Measurements from ENCODE around the gene AGBL4.

The AGBL4 gene

DNA sequence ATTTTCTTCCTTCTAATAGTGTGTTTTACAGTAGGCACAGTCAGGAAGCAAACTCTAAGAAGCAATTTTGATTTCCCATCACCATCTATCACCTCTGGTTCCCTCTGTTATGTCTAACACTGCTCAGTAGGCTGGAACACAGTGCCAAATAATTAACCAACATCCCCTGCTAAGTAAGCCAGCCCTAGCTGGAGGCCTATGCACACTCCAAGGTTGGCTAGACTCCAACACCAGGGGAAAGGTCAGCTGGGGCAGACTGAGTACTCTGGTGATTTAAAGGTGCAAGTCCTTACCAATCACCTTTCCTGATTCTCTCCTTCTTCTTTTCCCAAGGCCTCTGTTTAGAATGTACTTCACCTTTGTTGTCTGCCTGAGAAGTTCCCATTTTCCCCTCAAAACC, 1200.6 kb downstream of the AGBL4 start:
- TF ChIP-seq, protein P1, sequence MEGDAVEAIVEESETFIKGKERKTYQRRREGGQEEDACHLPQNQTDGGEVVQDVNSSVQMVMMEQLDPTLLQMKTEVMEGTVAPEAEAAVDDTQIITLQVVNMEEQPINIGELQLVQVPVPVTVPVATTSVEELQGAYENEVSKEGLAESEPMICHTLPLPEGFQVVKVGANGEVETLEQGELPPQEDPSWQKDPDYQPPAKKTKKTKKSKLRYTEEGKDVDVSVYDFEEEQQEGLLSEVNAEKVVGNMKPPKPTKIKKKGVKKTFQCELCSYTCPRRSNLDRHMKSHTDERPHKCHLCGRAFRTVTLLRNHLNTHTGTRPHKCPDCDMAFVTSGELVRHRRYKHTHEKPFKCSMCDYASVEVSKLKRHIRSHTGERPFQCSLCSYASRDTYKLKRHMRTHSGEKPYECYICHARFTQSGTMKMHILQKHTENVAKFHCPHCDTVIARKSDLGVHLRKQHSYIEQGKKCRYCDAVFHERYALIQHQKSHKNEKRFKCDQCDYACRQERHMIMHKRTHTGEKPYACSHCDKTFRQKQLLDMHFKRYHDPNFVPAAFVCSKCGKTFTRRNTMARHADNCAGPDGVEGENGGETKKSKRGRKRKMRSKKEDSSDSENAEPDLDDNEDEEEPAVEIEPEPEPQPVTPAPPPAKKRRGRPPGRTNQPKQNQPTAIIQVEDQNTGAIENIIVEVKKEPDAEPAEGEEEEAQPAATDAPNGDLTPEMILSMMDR (IDR thresholded peaks at IDR 0.05; ENCODE audit: insufficient read depth, missing control alignments), result no peak
- DNase-seq (ENCODE audit: insufficient read length, low spot score), result no peak
- no peak for FAIRE-seq

DNA sequence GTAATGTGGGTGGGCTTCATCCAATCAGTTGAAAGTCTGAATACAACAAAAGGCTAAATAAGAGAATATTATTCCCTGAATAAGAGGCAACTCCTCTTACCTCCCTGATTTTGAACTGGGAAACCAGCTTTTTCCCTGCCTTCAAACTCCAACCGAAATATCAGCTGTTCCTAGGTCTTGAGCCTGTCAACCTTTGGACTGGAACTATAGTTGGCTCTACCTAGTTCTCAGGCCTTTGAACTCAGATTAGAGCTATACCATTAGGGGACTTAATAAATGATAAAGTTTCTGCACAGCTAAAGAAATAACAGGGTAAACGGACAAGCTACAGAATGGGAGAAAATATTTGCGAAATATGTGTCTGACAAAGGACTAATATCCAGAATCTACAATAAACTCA, 1203.3 kb downstream of the AGBL4 start:
- TF ChIP-seq, protein P1 (IDR thresholded peaks at IDR 0.05; ENCODE audit: insufficient read depth, missing control alignments), result no peak
- no peak for DNase-seq (ENCODE audit: insufficient read length, low spot score)
- no peak for FAIRE-seq

DNA sequence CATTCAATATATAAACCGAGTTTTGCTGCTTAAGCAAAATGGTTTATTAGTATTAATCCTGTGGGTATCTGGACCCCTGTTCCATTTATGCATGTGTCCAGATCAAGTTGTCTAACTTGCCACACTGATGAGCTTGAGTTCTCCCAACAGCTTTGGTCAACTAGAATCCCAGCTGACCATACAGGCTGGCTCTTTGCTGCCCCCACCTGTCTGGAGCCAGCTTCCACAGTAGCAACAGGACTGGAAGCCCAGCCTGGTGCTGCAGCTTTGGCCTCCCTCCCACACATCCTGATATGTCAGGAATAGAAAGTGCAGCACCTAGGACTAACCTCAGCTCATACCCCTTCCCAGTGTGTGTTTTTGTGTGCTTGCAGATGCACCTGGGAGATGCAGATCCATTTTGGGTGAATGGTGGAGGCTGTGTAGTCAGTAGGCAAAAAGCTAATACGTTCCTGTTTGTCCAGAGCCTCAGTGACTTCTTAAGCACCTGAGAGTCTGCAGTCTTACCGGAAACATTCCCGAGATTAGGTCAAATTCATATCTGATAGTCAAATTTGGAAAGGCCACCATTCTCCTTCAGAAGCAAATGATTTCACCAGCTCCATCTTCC, 1206.1 kb downstream of the AGBL4 start:
- FAIRE-seq (no peak), DNase-seq (ENCODE audit: insufficient read length, low spot score) (no peak)
- TF ChIP-seq, protein P1 (IDR thresholded peaks at IDR 0.05; ENCODE audit: insufficient read depth, missing control alignments), result peak; percentile 79

DNA sequence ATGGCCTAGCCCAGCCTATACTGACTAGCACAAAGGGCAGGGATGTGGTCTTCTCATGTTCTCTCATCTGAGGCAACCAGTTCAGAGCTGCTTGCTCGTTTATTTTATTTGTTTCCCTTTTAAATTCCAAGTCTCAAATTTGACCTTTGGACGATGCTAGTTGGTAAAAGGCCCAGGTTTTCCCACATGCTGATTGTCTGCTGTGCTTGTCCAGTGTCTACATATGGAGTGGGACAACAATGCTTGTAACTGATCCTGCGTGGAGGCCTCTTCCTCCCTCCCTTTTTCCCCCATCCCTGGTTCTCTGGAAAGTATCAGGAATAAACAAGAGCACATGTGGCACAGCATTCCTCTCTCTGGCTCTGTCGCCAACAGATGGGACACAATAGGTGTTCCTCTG, 1213.0 kb downstream of the AGBL4 start:
- FAIRE-seq (no peak), DNase-seq (ENCODE audit: insufficient read length, low spot score) (no peak)
- TF ChIP-seq, protein P1 (IDR thresholded peaks at IDR 0.05; ENCODE audit: insufficient read depth, missing control alignments), result no peak

DNA sequence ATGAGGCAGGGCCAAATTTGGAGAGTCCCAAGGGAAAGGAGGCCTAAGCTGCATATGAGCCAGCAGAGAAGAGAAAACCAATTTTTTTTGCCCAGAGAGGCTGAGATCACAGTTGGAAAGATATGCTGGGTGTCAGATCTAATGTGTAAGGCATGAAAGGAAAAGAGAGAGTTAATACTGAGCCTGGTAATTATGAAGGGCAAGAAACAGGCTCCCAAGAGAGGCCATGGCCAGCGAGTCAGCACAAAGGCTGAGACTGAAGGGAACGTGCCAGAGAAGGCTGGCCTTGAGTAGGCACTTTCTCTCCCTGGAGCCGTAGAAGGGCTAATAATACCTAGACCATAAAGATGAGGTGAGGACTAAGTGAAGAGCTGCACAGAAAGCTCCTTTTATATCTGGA, 1215.3 kb downstream of the AGBL4 start:
- TF ChIP-seq, protein P1 (IDR thresholded peaks at IDR 0.05; ENCODE audit: insufficient read depth, missing control alignments), result no peak
- FAIRE-seq (no peak), DNase-seq (ENCODE audit: insufficient read length, low spot score) (no peak)

DNA sequence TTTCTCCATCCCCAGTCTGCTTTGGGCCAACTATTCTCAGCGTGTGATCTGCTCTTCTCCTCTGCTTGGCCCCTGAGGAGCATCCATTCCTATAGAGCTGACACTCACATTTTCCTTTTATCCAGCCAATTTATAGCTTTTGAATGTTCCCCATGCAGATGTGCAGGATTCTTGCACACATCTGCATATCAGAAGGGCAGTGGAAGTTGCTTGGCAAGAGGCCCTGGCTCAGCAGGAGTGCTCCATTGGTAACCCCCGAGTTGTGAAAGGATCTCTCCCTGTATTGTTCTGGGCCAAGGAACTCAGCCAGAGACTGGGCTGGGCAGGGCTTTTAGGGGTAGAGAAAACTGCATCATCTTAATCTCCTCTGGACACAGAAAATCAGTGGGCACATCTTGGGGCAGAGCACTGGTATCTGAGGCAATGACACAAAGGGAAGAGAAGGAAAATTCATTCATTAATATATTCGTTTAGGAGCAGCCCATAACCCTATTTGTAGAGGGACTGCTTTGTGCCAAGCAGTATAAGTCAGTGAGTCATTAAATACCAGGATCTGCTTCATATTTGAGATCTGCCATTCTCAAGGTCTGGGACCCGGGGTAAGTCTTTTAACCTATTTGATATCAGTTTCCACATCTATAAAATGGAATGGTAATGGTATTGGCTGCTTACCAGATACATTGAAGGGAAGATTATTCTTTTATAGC, 1216.0 kb downstream of the AGBL4 start:
- TF ChIP-seq, protein P1 (IDR thresholded peaks at IDR 0.05; ENCODE audit: insufficient read depth, missing control alignments), result no peak
- no peak for DNase-seq (ENCODE audit: insufficient read length, low spot score)
- no peak for FAIRE-seq

DNA sequence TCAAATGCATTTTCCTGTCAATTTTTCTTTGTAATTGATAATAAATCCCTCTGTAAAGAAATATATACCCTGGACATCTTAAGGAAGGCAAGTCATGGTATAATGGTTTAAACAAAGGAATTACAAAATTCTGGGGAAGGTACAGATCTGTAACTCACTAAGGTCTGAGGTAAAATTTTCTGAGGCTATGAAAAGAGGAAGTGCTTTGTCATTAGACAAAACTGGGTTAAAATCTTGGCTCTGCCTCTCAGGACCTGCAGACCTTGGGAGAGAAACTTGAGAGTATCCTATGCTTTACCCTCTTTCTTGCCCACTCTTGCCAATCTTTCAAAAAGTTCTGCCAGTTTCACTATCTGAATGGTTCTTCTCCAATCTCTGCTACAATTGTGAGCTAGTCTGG, 1220.3 kb downstream of the AGBL4 start:
- DNase-seq (ENCODE audit: insufficient read length, low spot score) (no peak), FAIRE-seq (no peak)
- TF ChIP-seq, protein P1 (IDR thresholded peaks at IDR 0.05; ENCODE audit: insufficient read depth, missing control alignments), result no peak

Data from D721Med (cell line).